ENCODE results near the gene MRGPRX4. TPM values are rescaled to one million over a fixed set of nuclear protein-coding genes. Genes with fewer than 3 reads are reported as not detected.

Gene MRGPRX4
- polyA plus RNA-seq, 1 donor from 2014 or later, result not detected

DNA sequence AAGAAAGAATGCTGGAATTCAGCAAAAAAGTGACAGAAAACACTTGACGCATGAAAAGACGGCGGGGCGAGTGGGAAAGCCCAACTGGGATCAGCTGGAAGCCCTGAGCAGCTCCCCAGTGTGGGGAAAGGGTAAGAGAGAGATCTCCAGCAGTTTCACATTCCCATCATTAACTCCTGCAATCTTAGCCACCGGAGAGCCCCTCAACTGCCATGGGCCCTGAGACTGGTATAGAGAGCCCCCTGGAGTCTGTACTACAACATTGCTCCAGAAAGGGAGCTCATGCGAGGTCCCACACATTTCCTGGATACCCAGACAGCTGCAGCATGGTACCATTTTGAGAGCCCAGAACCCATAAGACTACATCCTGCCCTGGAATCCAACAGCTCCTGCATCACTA lies 31.1 kb downstream of the MRGPRX4 start:
- Histone ChIP-seq H2AFZ (ENCODE audit: low read depth, low read length) (no peak overlapping the region), H3K4me3 (ENCODE audit: low read length) (no peak overlapping the region), H3K9me2 (ENCODE audit: insufficient read depth, low read length) (no peaks in the 10 kb centered on the region), H3K36me3 (ENCODE audit: insufficient read depth, low read length) (no peaks in the 10 kb centered on the region), H3K9me3 (ENCODE audit: low read length) (no peaks in the 10 kb centered on the region), H3K27me3 (ENCODE audit: insufficient read depth, low read depth, low read length) (no peaks in the 10 kb centered on the region), H3K9ac (ENCODE audit: low read length) (no peak overlapping the region), H3K4me2 (ENCODE audit: low read length) (no peak overlapping the region), H3K79me2 (replicated peaks; ENCODE audit: insufficient read depth, low read length) (no peaks in the 10 kb centered on the region), H3K27ac (ENCODE audit: low read length) (no peak overlapping the region), H4K20me1 (ENCODE audit: insufficient read depth) (no peaks in the 10 kb centered on the region), H3F3A (ENCODE audit: insufficient read depth, low read length, poor library complexity, severe bottlenecking) (no peaks in the 10 kb centered on the region)
- TF ChIP-seq EZH2 (IDR thresholded peaks at IDR 0.05; ENCODE audit: borderline replicate concordance, insufficient read depth, low read length, poor library complexity, severe bottlenecking) (no peak), RAD21 (conservative IDR thresholded peaks at IDR 0.05) (no peak), EP300 (conservative IDR thresholded peaks at IDR 0.05; ENCODE audit: poor library complexity, severe bottlenecking) (no peak), TAF1 (IDR thresholded peaks at IDR 0.05; ENCODE audit: low read depth) (no peak), SMC3 (conservative IDR thresholded peaks at IDR 0.05; ENCODE audit: poor library complexity) (no peak), POLR2AphosphoS5 (IDR thresholded peaks at IDR 0.05) (no peak), MXI1 (conservative IDR thresholded peaks at IDR 0.05; ENCODE audit: poor library complexity, severe bottlenecking) (no peak)
- TF ChIP-seq, protein P1, sequence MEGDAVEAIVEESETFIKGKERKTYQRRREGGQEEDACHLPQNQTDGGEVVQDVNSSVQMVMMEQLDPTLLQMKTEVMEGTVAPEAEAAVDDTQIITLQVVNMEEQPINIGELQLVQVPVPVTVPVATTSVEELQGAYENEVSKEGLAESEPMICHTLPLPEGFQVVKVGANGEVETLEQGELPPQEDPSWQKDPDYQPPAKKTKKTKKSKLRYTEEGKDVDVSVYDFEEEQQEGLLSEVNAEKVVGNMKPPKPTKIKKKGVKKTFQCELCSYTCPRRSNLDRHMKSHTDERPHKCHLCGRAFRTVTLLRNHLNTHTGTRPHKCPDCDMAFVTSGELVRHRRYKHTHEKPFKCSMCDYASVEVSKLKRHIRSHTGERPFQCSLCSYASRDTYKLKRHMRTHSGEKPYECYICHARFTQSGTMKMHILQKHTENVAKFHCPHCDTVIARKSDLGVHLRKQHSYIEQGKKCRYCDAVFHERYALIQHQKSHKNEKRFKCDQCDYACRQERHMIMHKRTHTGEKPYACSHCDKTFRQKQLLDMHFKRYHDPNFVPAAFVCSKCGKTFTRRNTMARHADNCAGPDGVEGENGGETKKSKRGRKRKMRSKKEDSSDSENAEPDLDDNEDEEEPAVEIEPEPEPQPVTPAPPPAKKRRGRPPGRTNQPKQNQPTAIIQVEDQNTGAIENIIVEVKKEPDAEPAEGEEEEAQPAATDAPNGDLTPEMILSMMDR (IDR thresholded peaks at IDR 0.05; ENCODE audit: poor library complexity, severe bottlenecking), result no peak
- TF ChIP-seq, protein P2, sequence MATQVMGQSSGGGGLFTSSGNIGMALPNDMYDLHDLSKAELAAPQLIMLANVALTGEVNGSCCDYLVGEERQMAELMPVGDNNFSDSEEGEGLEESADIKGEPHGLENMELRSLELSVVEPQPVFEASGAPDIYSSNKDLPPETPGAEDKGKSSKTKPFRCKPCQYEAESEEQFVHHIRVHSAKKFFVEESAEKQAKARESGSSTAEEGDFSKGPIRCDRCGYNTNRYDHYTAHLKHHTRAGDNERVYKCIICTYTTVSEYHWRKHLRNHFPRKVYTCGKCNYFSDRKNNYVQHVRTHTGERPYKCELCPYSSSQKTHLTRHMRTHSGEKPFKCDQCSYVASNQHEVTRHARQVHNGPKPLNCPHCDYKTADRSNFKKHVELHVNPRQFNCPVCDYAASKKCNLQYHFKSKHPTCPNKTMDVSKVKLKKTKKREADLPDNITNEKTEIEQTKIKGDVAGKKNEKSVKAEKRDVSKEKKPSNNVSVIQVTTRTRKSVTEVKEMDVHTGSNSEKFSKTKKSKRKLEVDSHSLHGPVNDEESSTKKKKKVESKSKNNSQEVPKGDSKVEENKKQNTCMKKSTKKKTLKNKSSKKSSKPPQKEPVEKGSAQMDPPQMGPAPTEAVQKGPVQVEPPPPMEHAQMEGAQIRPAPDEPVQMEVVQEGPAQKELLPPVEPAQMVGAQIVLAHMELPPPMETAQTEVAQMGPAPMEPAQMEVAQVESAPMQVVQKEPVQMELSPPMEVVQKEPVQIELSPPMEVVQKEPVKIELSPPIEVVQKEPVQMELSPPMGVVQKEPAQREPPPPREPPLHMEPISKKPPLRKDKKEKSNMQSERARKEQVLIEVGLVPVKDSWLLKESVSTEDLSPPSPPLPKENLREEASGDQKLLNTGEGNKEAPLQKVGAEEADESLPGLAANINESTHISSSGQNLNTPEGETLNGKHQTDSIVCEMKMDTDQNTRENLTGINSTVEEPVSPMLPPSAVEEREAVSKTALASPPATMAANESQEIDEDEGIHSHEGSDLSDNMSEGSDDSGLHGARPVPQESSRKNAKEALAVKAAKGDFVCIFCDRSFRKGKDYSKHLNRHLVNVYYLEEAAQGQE (IDR thresholded peaks at IDR 0.05; ENCODE audit: borderline replicate concordance), result no peak

DNA sequence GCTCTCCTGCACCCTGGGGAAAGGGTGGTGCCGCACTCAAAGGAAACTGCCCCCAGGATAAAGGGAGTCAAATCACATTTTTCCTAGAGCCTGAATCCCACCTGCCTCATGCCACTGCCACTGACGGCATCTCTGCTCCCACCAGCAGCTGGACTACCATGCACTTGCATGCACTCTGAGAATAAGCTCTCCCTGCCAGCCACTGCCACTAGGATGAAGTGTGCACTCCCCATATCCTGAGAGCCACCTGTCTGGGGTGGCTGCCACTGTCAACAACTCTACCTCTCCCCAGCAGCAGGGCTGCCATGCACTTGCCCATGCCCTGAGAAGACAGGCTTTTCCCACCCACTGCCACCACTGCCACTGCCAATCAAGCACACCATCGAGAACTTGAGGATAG lies 31.6 kb downstream of the MRGPRX4 start:
- Histone ChIP-seq H3K27ac (ENCODE audit: low read length) (no peak overlapping the region), H3F3A (ENCODE audit: insufficient read depth, low read length, poor library complexity, severe bottlenecking) (no peaks in the 10 kb centered on the region), H3K27me3 (ENCODE audit: insufficient read depth, low read depth, low read length) (no peaks in the 10 kb centered on the region), H3K4me3 (ENCODE audit: low read length) (no peak overlapping the region), H3K79me2 (replicated peaks; ENCODE audit: insufficient read depth, low read length) (no peaks in the 10 kb centered on the region), H3K4me2 (ENCODE audit: low read length) (no peak overlapping the region), H3K9me3 (ENCODE audit: low read length) (no peaks in the 10 kb centered on the region), H3K9me2 (ENCODE audit: insufficient read depth, low read length) (no peaks in the 10 kb centered on the region), H3K36me3 (ENCODE audit: insufficient read depth, low read length) (no peaks in the 10 kb centered on the region), H4K20me1 (ENCODE audit: insufficient read depth) (no peaks in the 10 kb centered on the region), H2AFZ (ENCODE audit: low read depth, low read length) (no peak overlapping the region), H3K9ac (ENCODE audit: low read length) (no peak overlapping the region)
- TF ChIP-seq, protein P1 (IDR thresholded peaks at IDR 0.05; ENCODE audit: poor library complexity, severe bottlenecking), result no peak
- TF ChIP-seq, protein P2 (IDR thresholded peaks at IDR 0.05; ENCODE audit: borderline replicate concordance), result no peak
- TF ChIP-seq POLR2AphosphoS5 (IDR thresholded peaks at IDR 0.05) (no peak), SMC3 (conservative IDR thresholded peaks at IDR 0.05; ENCODE audit: poor library complexity) (no peak), EP300 (conservative IDR thresholded peaks at IDR 0.05; ENCODE audit: poor library complexity, severe bottlenecking) (no peak), EZH2 (IDR thresholded peaks at IDR 0.05; ENCODE audit: borderline replicate concordance, insufficient read depth, low read length, poor library complexity, severe bottlenecking) (no peak), TAF1 (IDR thresholded peaks at IDR 0.05; ENCODE audit: low read depth) (no peak)
